K562 (cell line): Measurements from ENCODE around the gene UBTD1. TPM values are rescaled to one million over a fixed set of nuclear protein-coding genes. Genes with fewer than 3 reads are reported as not detected.

Experiments used
- ATF1 ChIP-seq, 2 experiments: fragments of 450-650 bp in 1 of 2; IDR thresholded peaks; 2 replicates each; pipeline ENCODE4 v1.6.1; 2016; ENCODE audit warnings: missing compliant biosample characterization in 1 of 2, missing genetic modification characterization in 1 of 2
- BDP1 ChIP-seq: IDR thresholded peaks from 3 replicates; pipeline ENCODE4 v1.6.1; 2011; ENCODE audit not compliant: insufficient read length, insufficient read depth
- BHLHE40 ChIP-seq: IDR thresholded peaks from 2 replicates; pipeline ENCODE4 v1.6.1; 2011; ENCODE audit warnings: low read length, improper control_type of control experiment
- CBFA2T2 ChIP-seq: fragments of 450-650 bp; conservative IDR thresholded peaks from 2 replicates; pipeline ENCODE4 v1.6.1; 2017; ENCODE audit warnings: mild to moderate bottlenecking
- CTCF ChIP-seq, 3 experiments: IDR thresholded peaks in 2 of 3; conservative IDR thresholded peaks in 1 of 3; 2 replicates each; pipeline ENCODE4 v1.5.1; 2011 to 2012; ENCODE audit warnings: low read length in 3 of 3, mild to moderate bottlenecking in 3 of 3, control low read depth in 2 of 3, improper control_type of control experiment in 1 of 3, inconsistent platforms in 1 of 3, low read depth in 1 of 3, mixed read lengths in 1 of 3, moderate library complexity in 1 of 3; ENCODE audit not compliant: insufficient read depth in 2 of 3
- ERF ChIP-seq: fragments of 450-650 bp; formaldehyde crosslinking; IDR thresholded peaks from 2 replicates; pipeline ENCODE4 v1.4.0; 2020; ENCODE audit warnings: mild to moderate bottlenecking, mixed read lengths
- FOXA1 ChIP-seq: fragments of 450-650 bp; IDR thresholded peaks from 2 replicates; pipeline ENCODE4 v1.6.1; 2016; ENCODE audit warnings: mild to moderate bottlenecking, borderline replicate concordance
- GMEB1 ChIP-seq: fragments of 250-450 bp; sonication (Bioruptor Pico); IDR thresholded peaks from 2 replicates; pipeline ENCODE4 v1.4.0; 2020; ENCODE audit warnings: mild to moderate bottlenecking
- HNRNPUL1 ChIP-seq: fragments of 200-400 bp; formaldehyde crosslinking; IDR thresholded peaks from 2 replicates; pipeline ENCODE4 v1.6.1; 2017; ENCODE audit warnings: low read length
- LCOR ChIP-seq: sonication (generic); formaldehyde crosslinking; IDR thresholded peaks from 2 replicates; pipeline ENCODE4 v1.8.0; 2022; ENCODE audit warnings: mild to moderate bottlenecking, missing genetic modification reagents
- MLLT1 ChIP-seq, 2 experiments: fragments of 450-650 bp; IDR thresholded peaks; 2 replicates each; pipeline ENCODE4 v1.6.1; 2016
- MYC ChIP-seq, 2 experiments: fragments of 250-450 bp in 1 of 2; sonication (Bioruptor Pico) in 1 of 2; IDR thresholded peaks; 2 replicates each; pipeline versions ENCODE4 v1.5.1 to v1.6.1; 2012 to 2021; ENCODE audit warnings: low read depth in 2 of 2, borderline replicate concordance in 1 of 2, improper control_type of control experiment in 1 of 2, low read length in 1 of 2, mild to moderate bottlenecking in 1 of 2, moderate library complexity in 1 of 2
- NKRF ChIP-seq: fragments of 450-650 bp; IDR thresholded peaks from 2 replicates; pipeline ENCODE4 v1.6.1; 2016; ENCODE audit warnings: borderline replicate concordance
- NONO ChIP-seq, 2 experiments: fragments of 200-400 bp in 1 of 2; fragments of 450-650 bp in 1 of 2; formaldehyde crosslinking in 1 of 2; IDR thresholded peaks; 2 replicates each; pipeline ENCODE4 v1.6.1; 2017; ENCODE audit warnings: low read depth in 2 of 2, mild to moderate bottlenecking in 2 of 2, moderate library complexity in 2 of 2, low read length in 1 of 2
- PML ChIP-seq: IDR thresholded peaks from 2 replicates; pipeline ENCODE4 v1.6.1; 2012; ENCODE audit warnings: low read length, inconsistent platforms
- POLR3G ChIP-seq: IDR thresholded peaks from 2 replicates; pipeline ENCODE4 v1.6.1; 2011; ENCODE audit not compliant: insufficient read length, insufficient replicate concordance; ENCODE audit errors: extremely low read depth
- TAF1 ChIP-seq: IDR thresholded peaks from 2 replicates; pipeline ENCODE4 v1.6.1; 2011; ENCODE audit warnings: mild to moderate bottlenecking, low read length, moderate library complexity; ENCODE audit not compliant: insufficient read depth, control insufficient read depth, severe bottlenecking; ENCODE audit errors: extremely low read depth
- U2AF2 ChIP-seq: fragments of 200-400 bp; formaldehyde crosslinking; optimal IDR thresholded peaks from 2 replicates; pipeline ENCODE3; 2017; ENCODE audit warnings: low read depth, mild to moderate bottlenecking, low read length
- ZNF165 ChIP-seq: fragments of 250-450 bp; sonication (Bioruptor Pico); IDR thresholded peaks from 2 replicates; pipeline ENCODE4 v1.4.0; 2020; ENCODE audit warnings: borderline replicate concordance
- ZNF431 ChIP-seq: sonication (generic); formaldehyde crosslinking; IDR thresholded peaks from 2 replicates; pipeline ENCODE4 v1.8.0; 2022; ENCODE audit warnings: mild to moderate bottlenecking, missing genetic modification reagents
- polyA plus RNA-seq, 8 experiments: library from polyadenylated mRNA; depleted of rRNA in 4 of 8; stranded (reverse) in 5 of 8; unstranded in 3 of 8; fragments of >200 nt; fragmentation: Nextera tagmentation in 2 of 8; fragmentation: Illumina TruSeq in 1 of 8; extraction: Ambion mirVana in 2 of 8; extraction: Trizol in 1 of 8; gene quantifications; 2 replicates each; pipeline versions ENCODE4 v1.2.1 to v1.2.3, GENCODE V29; 2011 to 2014; ENCODE audit warnings: inconsistent platforms in 1 of 8, missing spikeins in 1 of 8
- total RNA-seq, 7 experiments: library from RNA; depleted of rRNA in 6 of 7; stranded (reverse); fragments of >200 nt in 6 of 7; fragmentation: Illumina TruSeq in 2 of 7; extraction: Trizol in 2 of 7; gene quantifications; 2 replicates each; pipeline versions ENCODE4 v1.2.1 to v1.2.3, GENCODE V29; 2011 to 2021; ENCODE audit warnings: low replicate concordance in 1 of 7

UBTD1 gene
- total and polyA plus RNA-seq, 9 of the 15 experiments (the other 6 are each of a cell fraction or from before 2014, with no cell fraction given), result 0.08 to 1.6 (median 0.81) TPM; not detected in 1

- TF ChIP-seq MYC (IDR thresholded peaks at IDR 0.05; ENCODE audit: low read depth, low read length) (peak; percentile 27; the same call in 1 of the 2 replicates), MYC (CRISPR knock-in tag; IDR thresholded peaks at IDR 0.05; ENCODE audit: borderline replicate concordance, low read depth) (0 out of 2 replicates have a peak, but pooled peaks have one; percentile 19), GMEB1 (CRISPR knock-in tag) (0 out of 2 replicates have a peak, but pooled peaks have one; percentile 33), BDP1 (no peak), ZNF165 (no peak), LCOR (CRISPR knock-in tag) (peak; percentile 56; the same call in 1 of the 2 replicates), PML (peak; percentile 68; the same call in 1 of the 2 replicates), CBFA2T2 (peak; percentile 72), BHLHE40 (peak; percentile 90), ZNF431 (CRISPR knock-in tag) (peak; percentile 60; the same call in 1 of the 2 replicates), FOXA1 (no peak), POLR3G (no peak), CTCF (IDR thresholded peaks at IDR 0.05 in 2 of 3, conservative IDR thresholded peaks at IDR 0.05 in 1 of 3; ENCODE audit: insufficient read depth in 2 of 3, low read depth in 1 of 3, low read length in 3 of 3) (no peak), TAF1 (peak; percentile 80), ATF1 (CRISPR knock-in tag; IDR thresholded peaks at IDR 0.05) (no peak), ATF1 (tag; IDR thresholded peaks at IDR 0.05) (0 out of 2 replicates have a peak, but pooled peaks have one; percentile 40), NONO (IDR thresholded peaks at IDR 0.05; ENCODE audit: low read depth in 2 of 2, low read length in 1 of 2) (no peak), ERF (CRISPR knock-in tag) (no peak), HNRNPUL1 (no peak), MLLT1 (IDR thresholded peaks at IDR 0.05) (0 out of 4 replicates have a peak, but pooled peaks of 1 of the 2 experiments have one; percentile 14), U2AF2 (no peak), NKRF (peak; percentile 7; the same call in 1 of the 2 replicates)
Observed at GRCh38 chr10:97498076-97498840, 466 bp upstream of the UBTD1 start, which contains the start of gene MMS19 (continued).
